KBM-7 (cell line): ENCODE data around the gene OPRM1.
"Not testable (repeated sequence)": the region's sequence is repeated elsewhere in the genome, so short reads cannot be mapped to it uniquely, and the experiment has no call there.

Experiments used
- DNase-seq: peaks from one replicate; pipeline ENCODE4 v3.0.0-alpha.2; 2015
- in situ Hi-C: fragments of 300-500 bp; cut with MboI; formaldehyde crosslinking; loops from 2 replicates; pipeline ENCODE4 v1.14.3; 2020; ENCODE audit warnings: low sequenced_read_pairs, low pct_unique_long_range_greater_than_20kb, mixed read lengths

The OPRM1 gene

DNA sequence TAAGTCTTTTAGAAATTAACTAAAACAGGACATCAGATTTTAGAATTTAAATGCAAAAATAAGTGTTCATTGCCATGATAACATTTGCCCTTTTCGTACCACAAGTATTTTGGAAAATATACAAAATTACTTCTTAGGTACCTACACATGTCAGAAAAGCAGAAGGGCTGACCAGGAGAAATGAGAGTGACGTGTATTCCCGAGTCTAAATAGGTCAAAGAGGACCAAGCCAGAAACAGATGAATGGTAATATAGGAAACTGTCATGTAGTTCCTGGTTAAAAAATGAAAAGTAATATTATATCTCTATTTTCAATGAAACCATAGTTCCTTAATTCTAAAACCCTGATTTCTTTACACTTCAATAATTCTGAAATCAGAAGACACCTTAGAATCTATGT is 191.4 kb downstream of the OPRM1 start:
- in situ Hi-C loops: no loop called here
- DNase-seq: no peak

DNA sequence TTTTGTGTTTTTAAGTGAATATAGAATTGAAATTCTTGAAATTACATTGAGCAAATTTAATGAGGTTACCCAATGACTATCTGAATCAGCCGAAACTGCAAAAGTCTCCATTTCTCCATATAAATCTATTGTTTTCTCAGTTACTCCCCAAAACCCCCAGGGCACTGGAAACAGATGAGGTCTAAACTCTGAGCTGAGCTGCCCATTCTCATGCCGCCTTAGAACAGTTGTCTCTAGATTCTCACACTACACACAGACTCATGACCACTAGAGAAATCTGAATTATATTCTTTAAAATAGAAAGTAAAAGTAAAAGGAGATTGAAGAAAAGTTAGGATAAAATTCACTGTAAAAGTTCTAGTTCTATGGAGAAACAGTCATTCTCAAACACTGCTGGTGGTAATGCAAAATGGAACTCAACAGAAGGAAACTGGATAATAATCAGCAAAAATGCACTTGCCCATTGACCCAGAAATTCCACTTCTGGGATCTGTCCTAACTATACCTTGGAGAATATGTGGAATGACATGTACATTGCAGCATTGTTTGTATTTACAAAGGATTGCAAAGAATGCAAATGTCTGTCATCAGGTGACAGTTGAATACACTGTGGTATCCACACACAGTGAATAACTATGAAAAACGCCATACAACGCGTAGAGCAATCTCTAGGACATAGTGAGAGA is 192.0 kb downstream of the OPRM1 start:
- in situ Hi-C loops: no loop called here
- DNase-seq: no peak

DNA sequence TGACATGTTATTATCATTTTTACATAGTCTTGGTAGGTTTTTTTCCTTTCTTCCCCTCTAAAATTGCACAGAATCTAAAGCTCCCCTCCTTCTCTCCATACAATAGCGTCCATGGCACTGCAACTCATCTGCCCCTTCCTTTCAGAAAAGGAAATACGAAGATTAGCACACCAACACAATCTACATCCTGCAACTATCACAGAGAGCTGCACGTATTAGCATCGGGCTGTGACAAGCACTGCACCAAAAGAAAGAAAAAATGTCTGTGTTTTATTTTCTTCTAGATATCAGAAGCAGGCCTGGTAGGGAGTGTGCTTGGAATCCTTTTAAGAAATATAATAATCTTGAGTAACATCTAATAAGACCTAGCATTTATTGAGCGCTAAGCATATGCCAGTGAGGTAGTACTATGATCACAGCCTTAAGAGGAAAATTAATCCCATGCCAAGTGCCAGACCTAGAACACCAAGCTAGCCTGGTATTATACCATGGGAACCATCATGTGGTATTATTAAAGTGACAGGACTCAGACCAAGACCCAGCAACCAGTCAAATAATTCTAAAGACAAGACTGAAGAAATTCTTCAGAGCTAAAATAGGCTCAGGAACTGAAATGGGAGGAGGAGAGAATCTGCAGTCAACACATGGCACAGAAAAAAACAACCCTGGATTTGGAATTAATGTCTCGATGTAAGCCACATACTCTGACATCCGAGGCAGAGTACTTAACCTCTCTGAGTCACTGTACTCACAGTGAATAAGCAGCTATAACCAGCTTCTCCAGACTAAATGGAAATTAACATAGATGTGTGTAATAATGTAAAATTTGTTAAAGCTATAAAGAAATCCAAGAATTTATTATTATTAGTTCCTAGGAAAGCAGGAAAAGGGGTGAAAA is 193.2 kb downstream of the OPRM1 start:
- in situ Hi-C loops: no loop called here
- no peak for DNase-seq

GRCh38 chr6:154233383-154233782 is 194.3 kb downstream of the OPRM1 start:
- in situ Hi-C loops: no loop called here
- DNase-seq: no peak

- in situ Hi-C loops: no loop called here
- peak; percentile 40 for DNase-seq
Observed at GRCh38 chr6:154234019-154234772, 195.2 kb downstream of the OPRM1 start.

DNA sequence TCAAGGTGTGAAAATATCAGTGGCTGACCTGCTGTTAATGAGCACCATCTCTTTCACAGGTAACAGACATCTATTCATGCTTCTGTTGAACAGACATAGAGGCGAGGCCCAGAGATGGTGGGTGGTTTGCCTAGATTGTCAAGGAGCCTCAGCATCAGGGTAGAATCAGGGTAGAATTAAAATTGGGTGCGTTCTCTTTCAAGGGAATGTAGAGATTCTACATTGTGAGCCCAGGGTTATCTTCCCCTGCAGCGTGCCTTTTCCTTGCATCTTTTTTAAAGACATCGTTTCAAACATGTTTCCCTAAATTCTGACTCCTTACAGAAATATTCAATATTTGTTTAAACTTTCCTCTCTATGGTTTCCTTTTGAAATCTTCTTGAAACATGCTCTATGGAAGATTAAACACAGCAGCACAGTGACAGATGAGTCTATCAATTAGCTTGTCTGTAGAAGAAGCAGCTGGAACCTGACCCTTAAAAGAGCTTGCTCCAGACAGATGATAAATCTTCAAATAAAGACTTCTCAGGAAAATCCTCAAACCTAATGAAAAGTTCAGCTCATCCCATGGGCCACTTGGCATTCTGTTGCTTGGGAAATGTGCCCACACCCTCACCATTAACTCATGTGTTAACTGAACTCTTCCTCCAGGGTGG is 197.7 kb downstream of the OPRM1 start:
- no peak for DNase-seq
- in situ Hi-C loops: no loop called here

DNA sequence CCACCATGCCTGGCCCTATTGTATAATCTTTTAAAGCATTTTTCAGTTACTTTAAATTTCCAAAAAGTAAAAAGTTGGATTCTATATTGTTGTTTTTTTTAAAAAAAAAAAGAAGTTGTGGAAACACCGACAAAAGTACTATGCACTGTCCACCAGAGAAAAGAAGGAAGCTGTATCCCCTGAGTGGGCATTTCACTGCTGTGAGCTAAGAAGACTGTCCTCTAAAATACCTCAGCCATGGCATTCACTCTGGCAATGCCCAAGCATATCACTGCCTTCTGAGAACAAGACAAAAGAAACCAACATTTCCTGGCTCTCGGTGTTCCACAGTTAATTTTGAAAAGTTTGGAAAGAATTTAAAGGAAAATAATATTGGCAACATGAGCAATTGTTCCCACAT is 199.8 kb downstream of the OPRM1 start:
- in situ Hi-C loops: no loop called here
- no peak for DNase-seq

DNA sequence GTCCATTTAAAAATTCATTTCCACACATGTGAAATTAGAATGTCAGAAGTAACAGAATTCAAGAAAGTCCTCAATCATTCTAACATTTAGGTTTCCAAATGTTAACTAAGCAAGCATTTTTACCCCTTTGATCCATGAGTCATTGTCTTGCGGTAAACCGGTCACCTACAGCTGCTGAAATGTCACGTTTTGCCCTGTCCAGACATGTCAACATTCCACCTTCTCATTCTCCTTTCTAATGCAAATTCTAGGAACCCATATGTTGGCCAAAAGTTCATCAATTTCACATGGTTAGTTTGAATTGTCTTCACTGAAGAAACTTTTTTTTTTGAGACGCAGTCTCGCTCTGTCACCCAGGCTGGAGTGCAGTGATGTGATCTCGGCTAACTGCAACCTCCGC is 200.4 kb downstream of the OPRM1 start:
- no peak for DNase-seq
- in situ Hi-C loops: no loop called here

GRCh38 chr6:154241061-154241460 is 202.0 kb downstream of the OPRM1 start:
- DNase-seq, in situ Hi-C loops: not testable (repeated sequence)

DNA sequence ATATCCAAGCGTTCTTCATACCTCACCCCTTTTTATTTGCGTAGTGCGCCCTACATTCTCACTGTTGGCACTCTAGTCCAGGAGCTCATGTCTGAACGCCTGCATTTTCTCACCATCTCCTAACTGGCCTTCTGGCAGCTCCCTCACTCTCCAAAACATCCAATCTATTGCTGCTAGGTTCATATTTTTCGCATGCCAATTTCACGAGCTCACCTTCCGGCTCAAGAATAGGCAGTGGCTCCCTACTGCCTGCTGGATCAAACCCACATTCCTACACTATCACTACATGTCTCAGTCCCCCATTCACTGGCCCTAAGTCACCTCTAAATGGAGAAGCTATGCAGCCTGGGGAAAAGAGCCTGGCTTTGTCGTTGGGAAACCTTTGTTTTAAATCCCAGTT is 202.5 kb downstream of the OPRM1 start:
- in situ Hi-C loops: no loop called here
- DNase-seq: no peak

GRCh38 chr6:154242617-154243357 is 203.7 kb downstream of the OPRM1 start:
- DNase-seq: no peak
- in situ Hi-C loops: no loop called here

DNA sequence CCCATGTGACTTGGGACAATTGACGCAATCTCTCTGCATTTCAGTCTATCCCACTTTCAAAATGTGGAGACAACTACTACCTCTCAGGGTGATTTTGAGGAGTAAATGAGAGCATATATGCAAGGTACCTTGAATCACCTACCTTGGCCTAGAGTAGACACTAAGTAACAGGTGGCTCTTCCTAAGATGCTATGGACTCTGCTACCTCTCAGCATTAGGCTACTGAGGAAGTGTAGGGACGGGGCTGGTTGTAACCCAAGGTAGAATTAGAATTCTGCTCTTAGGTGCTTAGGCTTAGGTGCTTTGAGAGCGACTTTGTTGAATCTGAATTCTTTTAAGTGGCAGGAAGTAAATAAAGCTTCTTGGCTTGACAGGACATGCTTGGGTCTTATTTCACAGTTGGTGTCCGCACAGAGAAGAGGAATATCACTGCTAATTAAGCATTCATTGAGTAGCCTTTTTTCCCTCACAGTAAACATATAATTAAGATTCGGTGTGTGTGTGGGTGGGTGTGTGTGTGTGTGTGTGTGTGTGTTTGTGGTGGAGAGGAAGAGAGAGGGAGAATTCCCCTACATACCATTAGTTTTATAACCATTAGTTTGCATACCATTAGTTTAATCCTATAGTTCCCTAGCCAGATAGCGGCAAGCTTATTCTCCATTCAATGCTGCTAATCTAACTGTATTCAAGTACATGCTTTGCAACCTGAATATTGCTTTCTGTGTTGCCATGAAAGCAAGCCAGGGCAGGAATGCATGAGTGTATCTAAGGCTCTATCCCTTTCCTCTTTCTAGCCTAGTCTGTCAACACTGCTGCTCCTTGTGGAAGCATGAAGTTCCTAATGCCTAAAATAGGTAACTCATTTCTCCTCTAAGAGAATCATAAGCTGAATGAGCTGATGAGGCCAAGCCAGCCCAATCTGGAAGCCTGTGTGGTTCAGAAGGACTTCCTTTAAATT is 205.0 kb downstream of the OPRM1 start:
- in situ Hi-C loops: no loop called here
- no peak for DNase-seq

DNA sequence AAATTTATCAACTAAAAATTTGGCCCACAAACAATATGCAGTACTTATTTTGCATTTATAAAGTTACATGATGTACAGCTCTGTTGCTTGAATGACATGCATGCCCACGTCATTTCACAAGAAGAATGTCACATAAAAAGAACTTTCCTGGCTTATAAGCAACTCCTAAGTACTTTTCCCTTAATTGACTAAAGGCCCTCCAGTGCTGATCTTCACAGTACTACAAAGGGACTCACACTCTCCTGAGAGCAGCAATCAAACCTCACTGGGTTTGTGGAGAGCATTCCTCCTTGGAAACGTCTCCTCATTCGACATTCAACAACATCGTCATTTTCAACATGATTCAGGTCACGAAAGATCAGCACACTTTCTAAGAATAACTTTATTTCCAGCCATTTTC is 206.5 kb downstream of the OPRM1 start:
- in situ Hi-C loops: no loop called here
- no peak for DNase-seq

GRCh38 chr6:154246723-154247118 is 207.7 kb downstream of the OPRM1 start:
- in situ Hi-C loops: no loop called here
- no peak for DNase-seq

GRCh38 chr6:154247119-154247861 is 208.2 kb downstream of the OPRM1 start:
- in situ Hi-C loops: no loop called here
- DNase-seq: peak; percentile 58

- no peak for DNase-seq
- in situ Hi-C loops: no loop called here
Observed at GRCh38 chr6:154249499-154250298, 210.7 kb downstream of the OPRM1 start.
